ENCODE measurements around the gene CCDC188.

DNA sequence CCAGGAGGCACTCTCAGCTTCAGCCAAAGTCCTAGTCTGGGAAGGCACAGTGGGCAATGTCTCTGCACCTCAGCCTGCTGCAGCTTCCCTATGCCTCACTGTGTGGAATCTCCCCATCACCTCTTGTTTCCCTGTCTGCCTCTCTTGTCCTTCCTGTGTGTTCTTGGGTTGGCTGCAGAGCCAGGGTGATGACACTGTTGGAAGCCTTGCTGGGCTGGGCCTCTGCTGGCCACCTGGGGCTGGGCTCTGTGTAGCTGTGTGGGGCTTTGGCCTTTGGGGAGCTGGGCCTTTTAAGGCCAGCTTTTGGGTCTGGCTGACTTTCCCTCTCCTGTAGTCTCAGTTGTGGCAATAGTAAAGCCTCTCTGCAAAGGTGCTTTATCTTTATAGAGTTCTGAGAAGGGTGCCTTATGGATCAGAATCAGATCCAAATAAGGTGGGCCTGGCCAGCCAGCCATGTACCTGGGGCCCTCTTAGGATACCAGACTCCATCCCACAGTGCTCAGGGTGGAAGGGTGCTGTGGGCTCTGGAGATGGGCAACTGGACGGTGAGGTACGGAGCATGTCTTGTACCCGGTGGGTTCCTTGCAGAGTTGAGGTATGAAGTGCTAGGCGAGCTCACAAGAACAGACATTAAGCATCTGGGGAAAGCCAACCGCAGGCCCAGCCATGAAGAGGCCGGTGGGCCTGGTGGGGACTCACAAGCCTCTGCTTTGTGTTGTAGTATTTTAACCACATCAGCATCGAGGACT, 45.2 kb downstream of the CCDC188 start:
- TF ChIP-seq, protein P1, sequence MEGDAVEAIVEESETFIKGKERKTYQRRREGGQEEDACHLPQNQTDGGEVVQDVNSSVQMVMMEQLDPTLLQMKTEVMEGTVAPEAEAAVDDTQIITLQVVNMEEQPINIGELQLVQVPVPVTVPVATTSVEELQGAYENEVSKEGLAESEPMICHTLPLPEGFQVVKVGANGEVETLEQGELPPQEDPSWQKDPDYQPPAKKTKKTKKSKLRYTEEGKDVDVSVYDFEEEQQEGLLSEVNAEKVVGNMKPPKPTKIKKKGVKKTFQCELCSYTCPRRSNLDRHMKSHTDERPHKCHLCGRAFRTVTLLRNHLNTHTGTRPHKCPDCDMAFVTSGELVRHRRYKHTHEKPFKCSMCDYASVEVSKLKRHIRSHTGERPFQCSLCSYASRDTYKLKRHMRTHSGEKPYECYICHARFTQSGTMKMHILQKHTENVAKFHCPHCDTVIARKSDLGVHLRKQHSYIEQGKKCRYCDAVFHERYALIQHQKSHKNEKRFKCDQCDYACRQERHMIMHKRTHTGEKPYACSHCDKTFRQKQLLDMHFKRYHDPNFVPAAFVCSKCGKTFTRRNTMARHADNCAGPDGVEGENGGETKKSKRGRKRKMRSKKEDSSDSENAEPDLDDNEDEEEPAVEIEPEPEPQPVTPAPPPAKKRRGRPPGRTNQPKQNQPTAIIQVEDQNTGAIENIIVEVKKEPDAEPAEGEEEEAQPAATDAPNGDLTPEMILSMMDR (IDR thresholded peaks at IDR 0.05), result no peak
- no peak for TF ChIP-seq EZH2 (IDR thresholded peaks at IDR 0.05; ENCODE audit: borderline replicate concordance, insufficient read depth, low read depth, low read length, poor library complexity, severe bottlenecking)
